Panc1 (cell line): Measurements from ENCODE around the gene LAMB4.

ENCODE experiments used
- POLR2AphosphoS5 ChIP-seq: IDR thresholded peaks from 2 replicates; pipeline ENCODE4 v1.6.1; 2012; ENCODE audit warnings: mild to moderate bottlenecking, low read depth, low read length, moderate library complexity
- SIN3A ChIP-seq: IDR thresholded peaks from 2 replicates; pipeline ENCODE4 v1.6.1; 2012; ENCODE audit warnings: low read depth, mild to moderate bottlenecking, low read length, moderate library complexity, borderline replicate concordance; ENCODE audit not compliant: insufficient read depth
- TCF7L2 ChIP-seq: IDR thresholded peaks from 2 replicates; pipeline ENCODE4 v1.6.1; 2011; ENCODE audit warnings: mild to moderate bottlenecking, low read depth, low read length, inconsistent platforms
- TF ChIP-seq, protein P1 (sequence below): fragments of 450-650 bp; IDR thresholded peaks from 2 replicates; pipeline ENCODE4 v1.5.1; 2017; ENCODE audit warnings: mild to moderate bottlenecking
- TF ChIP-seq, protein P2 (sequence below), 2 experiments: IDR thresholded peaks; 2 replicates each; pipeline ENCODE4 v1.6.1; 2011 to 2012; ENCODE audit warnings: low read depth in 2 of 2, control low read depth in 1 of 2, low read length in 1 of 2, mild to moderate bottlenecking in 1 of 2, moderate library complexity in 1 of 2; ENCODE audit not compliant: insufficient read depth in 1 of 2

DNA sequence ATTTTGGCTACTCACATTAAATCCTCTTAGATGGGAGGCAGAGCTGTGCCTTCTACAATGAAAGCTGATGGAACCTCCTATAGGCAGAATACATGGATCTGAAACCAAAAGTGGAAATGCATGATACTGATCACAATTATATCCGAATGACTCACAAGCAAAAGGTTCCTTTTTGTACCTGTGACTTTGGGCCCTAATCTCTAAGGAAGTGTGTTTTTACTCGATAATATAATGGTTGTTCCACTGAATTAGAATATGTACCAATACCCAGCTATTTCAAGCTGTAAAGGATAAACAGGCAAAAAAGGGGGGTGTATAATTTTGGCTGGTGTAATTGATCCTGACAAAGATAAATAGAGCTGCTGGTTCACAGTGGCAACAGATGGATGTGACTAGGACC lies 109.6 kb downstream of the LAMB4 start:
- TF ChIP-seq, protein P1, sequence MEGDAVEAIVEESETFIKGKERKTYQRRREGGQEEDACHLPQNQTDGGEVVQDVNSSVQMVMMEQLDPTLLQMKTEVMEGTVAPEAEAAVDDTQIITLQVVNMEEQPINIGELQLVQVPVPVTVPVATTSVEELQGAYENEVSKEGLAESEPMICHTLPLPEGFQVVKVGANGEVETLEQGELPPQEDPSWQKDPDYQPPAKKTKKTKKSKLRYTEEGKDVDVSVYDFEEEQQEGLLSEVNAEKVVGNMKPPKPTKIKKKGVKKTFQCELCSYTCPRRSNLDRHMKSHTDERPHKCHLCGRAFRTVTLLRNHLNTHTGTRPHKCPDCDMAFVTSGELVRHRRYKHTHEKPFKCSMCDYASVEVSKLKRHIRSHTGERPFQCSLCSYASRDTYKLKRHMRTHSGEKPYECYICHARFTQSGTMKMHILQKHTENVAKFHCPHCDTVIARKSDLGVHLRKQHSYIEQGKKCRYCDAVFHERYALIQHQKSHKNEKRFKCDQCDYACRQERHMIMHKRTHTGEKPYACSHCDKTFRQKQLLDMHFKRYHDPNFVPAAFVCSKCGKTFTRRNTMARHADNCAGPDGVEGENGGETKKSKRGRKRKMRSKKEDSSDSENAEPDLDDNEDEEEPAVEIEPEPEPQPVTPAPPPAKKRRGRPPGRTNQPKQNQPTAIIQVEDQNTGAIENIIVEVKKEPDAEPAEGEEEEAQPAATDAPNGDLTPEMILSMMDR = no peak
- TF ChIP-seq POLR2AphosphoS5 (no peak), TCF7L2 (no peak), SIN3A (no peak)
- TF ChIP-seq, protein P2, sequence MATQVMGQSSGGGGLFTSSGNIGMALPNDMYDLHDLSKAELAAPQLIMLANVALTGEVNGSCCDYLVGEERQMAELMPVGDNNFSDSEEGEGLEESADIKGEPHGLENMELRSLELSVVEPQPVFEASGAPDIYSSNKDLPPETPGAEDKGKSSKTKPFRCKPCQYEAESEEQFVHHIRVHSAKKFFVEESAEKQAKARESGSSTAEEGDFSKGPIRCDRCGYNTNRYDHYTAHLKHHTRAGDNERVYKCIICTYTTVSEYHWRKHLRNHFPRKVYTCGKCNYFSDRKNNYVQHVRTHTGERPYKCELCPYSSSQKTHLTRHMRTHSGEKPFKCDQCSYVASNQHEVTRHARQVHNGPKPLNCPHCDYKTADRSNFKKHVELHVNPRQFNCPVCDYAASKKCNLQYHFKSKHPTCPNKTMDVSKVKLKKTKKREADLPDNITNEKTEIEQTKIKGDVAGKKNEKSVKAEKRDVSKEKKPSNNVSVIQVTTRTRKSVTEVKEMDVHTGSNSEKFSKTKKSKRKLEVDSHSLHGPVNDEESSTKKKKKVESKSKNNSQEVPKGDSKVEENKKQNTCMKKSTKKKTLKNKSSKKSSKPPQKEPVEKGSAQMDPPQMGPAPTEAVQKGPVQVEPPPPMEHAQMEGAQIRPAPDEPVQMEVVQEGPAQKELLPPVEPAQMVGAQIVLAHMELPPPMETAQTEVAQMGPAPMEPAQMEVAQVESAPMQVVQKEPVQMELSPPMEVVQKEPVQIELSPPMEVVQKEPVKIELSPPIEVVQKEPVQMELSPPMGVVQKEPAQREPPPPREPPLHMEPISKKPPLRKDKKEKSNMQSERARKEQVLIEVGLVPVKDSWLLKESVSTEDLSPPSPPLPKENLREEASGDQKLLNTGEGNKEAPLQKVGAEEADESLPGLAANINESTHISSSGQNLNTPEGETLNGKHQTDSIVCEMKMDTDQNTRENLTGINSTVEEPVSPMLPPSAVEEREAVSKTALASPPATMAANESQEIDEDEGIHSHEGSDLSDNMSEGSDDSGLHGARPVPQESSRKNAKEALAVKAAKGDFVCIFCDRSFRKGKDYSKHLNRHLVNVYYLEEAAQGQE (IDR thresholded peaks at IDR 0.05; ENCODE audit: insufficient read depth in 1 of 2, low read depth in 2 of 2, low read length in 1 of 2) = no peak
